HepG2 (cell line): Measurements from ENCODE around the gene FANCD2OS. TPM values are rescaled to one million over a fixed set of nuclear protein-coding genes. Genes with fewer than 3 reads are reported as not detected.
A peak's percentile ranks its signal among the peaks of the same experiment; 100 is the strongest.

Source experiments
- CEBPB ChIP-seq: IDR thresholded peaks from 2 replicates; pipeline ENCODE4 v1.6.1; 2011; ENCODE audit warnings: low read depth, low read length, improper control_type of control experiment, borderline replicate concordance
- IRF2 ChIP-seq: IDR thresholded peaks from 2 replicates; pipeline ENCODE4 v1.6.1; 2018; ENCODE audit warnings: missing genetic modification reagents, missing compliant biosample characterization
- MED13 ChIP-seq: sonication (generic); formaldehyde crosslinking; IDR thresholded peaks from 2 replicates; pipeline ENCODE4 v1.5.0; 2020; ENCODE audit warnings: missing genetic modification reagents
- ZC3H4 ChIP-seq: sonication (generic); formaldehyde crosslinking; IDR thresholded peaks from 2 replicates; pipeline ENCODE4 v1.4.0; 2020; ENCODE audit warnings: missing genetic modification reagents, borderline replicate concordance
- polyA plus RNA-seq, 8 experiments: library from polyadenylated mRNA; depleted of rRNA in 3 of 8; stranded (reverse) in 7 of 8; unstranded in 1 of 8; fragments of >200 nt; fragmentation: Illumina TruSeq in 4 of 8; extraction: Trizol in 4 of 8; gene quantifications; 2 replicates each; pipeline versions ENCODE4 v1.2.1 to v1.2.3, GENCODE V29; 2011 to 2016; ENCODE audit warnings: low read depth in 4 of 8, missing spikeins in 1 of 8, mixed read lengths in 1 of 8; ENCODE audit not compliant: insufficient read depth in 1 of 8
- total RNA-seq, 5 experiments: library from RNA; depleted of rRNA; stranded (reverse); fragments of >200 nt; fragmentation: Illumina TruSeq; extraction: Trizol; gene quantifications; 2 replicates each; pipeline ENCODE4 v1.2.3, GENCODE V29; 2016; ENCODE audit warnings: low read depth in 1 of 5
- TF ChIP-seq, protein P1 (sequence below): sonication (generic); formaldehyde crosslinking; IDR thresholded peaks from 2 replicates; pipeline ENCODE4 v1.4.0; 2020; ENCODE audit warnings: missing genetic modification reagents, borderline replicate concordance
- TF ChIP-seq, protein P2 (sequence below): sonication (generic); formaldehyde crosslinking; IDR thresholded peaks from one replicate; pipeline ENCODE4 v1.5.1; 2020; ENCODE audit warnings: mild to moderate bottlenecking, missing genetic modification reagents; ENCODE audit errors: not compliant biosample characterization
- TF ChIP-seq, protein P3 (sequence below): sonication (generic); IDR thresholded peaks from 2 replicates; pipeline ENCODE4 v1.6.1; 2016; ENCODE audit warnings: low read depth, borderline replicate concordance
- TF ChIP-seq, protein P4 (sequence below): sonication (generic); formaldehyde crosslinking; conservative IDR thresholded peaks from 2 replicates; pipeline ENCODE4 v1.8.0; 2022; ENCODE audit warnings: missing genetic modification reagents
- TF ChIP-seq, protein P5 (sequence below): sonication (generic); formaldehyde crosslinking; IDR thresholded peaks from 2 replicates; pipeline ENCODE4 v1.4.0; 2020; ENCODE audit warnings: mild to moderate bottlenecking, missing genetic modification reagents
- TF ChIP-seq, protein P6 (sequence below): sonication (generic); formaldehyde crosslinking; IDR thresholded peaks from 2 replicates; pipeline ENCODE4 v1.8.0; 2022; ENCODE audit warnings: mild to moderate bottlenecking, missing genetic modification reagents

The FANCD2OS gene
- total and polyA plus RNA-seq, 2 of the 13 experiments (the other 11 are each of a cell fraction or from before 2014, with no cell fraction given): not detected

DNA sequence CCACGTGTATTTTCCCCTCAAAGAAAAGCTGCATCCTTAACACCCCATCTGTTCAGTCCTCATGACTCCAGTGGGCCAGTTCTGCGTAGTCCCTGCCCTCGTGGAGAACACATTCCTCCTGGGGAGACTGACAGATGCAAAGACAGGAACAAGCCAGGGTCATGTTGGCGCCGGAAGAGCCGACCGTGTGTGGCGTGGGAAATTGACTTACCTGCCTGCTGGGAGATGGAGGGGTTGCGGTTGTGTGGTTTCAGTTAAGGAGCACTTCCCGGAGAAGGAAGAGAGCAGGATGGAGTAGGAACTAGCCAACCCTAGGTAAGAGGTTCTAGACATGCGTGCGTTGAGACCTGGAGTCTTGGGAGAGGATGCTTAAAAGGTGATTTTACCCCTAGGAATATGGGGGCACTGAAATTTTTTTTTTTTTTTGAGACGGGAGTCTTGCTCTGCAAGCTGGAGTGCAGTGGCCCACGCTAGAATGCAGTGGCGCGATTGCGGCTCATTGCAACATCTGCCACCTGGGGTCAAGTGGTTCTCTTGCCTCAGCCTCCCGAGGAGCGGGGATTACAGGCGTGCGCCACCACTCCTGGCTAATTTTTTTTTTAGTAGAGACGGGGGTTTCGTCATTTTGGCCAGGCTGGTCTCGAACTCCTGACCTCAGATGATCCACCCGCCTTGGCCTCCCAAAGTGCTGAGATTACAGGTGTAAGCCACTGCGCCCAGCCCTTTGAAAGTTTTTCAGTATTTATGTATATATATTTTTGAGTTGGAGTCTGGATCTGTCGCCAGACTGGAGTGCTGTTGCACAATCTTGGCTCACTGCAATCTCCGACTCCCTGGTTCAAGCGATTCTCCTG, 34.9 kb upstream of the FANCD2OS start (continued):
- TF ChIP-seq, protein P1, sequence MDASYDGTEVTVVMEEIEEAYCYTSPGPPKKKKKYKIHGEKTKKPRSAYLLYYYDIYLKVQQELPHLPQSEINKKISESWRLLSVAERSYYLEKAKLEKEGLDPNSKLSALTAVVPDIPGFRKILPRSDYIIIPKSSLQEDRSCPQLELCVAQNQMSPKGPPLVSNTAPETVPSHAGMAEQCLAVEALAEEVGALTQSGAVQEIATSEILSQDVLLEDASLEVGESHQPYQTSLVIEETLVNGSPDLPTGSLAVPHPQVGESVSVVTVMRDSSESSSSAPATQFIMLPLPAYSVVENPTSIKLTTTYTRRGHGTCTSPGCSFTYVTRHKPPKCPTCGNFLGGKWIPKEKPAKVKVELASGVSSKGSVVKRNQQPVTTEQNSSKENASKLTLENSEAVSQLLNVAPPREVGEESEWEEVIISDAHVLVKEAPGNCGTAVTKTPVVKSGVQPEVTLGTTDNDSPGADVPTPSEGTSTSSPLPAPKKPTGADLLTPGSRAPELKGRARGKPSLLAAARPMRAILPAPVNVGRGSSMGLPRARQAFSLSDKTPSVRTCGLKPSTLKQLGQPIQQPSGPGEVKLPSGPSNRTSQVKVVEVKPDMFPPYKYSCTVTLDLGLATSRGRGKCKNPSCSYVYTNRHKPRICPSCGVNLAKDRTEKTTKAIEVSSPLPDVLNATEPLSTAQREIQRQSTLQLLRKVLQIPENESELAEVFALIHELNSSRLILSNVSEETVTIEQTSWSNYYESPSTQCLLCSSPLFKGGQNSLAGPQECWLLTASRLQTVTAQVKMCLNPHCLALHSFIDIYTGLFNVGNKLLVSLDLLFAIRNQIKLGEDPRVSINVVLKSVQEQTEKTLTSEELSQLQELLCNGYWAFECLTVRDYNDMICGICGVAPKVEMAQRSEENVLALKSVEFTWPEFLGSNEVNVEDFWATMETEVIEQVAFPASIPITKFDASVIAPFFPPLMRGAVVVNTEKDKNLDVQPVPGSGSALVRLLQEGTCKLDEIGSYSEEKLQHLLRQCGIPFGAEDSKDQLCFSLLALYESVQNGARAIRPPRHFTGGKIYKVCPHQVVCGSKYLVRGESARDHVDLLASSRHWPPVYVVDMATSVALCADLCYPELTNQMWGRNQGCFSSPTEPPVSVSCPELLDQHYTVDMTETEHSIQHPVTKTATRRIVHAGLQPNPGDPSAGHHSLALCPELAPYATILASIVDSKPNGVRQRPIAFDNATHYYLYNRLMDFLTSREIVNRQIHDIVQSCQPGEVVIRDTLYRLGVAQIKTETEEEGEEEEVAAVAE (CRISPR knock-in tag): no peak
- no peak for TF ChIP-seq MED13 (CRISPR knock-in tag)
- TF ChIP-seq, protein P2, sequence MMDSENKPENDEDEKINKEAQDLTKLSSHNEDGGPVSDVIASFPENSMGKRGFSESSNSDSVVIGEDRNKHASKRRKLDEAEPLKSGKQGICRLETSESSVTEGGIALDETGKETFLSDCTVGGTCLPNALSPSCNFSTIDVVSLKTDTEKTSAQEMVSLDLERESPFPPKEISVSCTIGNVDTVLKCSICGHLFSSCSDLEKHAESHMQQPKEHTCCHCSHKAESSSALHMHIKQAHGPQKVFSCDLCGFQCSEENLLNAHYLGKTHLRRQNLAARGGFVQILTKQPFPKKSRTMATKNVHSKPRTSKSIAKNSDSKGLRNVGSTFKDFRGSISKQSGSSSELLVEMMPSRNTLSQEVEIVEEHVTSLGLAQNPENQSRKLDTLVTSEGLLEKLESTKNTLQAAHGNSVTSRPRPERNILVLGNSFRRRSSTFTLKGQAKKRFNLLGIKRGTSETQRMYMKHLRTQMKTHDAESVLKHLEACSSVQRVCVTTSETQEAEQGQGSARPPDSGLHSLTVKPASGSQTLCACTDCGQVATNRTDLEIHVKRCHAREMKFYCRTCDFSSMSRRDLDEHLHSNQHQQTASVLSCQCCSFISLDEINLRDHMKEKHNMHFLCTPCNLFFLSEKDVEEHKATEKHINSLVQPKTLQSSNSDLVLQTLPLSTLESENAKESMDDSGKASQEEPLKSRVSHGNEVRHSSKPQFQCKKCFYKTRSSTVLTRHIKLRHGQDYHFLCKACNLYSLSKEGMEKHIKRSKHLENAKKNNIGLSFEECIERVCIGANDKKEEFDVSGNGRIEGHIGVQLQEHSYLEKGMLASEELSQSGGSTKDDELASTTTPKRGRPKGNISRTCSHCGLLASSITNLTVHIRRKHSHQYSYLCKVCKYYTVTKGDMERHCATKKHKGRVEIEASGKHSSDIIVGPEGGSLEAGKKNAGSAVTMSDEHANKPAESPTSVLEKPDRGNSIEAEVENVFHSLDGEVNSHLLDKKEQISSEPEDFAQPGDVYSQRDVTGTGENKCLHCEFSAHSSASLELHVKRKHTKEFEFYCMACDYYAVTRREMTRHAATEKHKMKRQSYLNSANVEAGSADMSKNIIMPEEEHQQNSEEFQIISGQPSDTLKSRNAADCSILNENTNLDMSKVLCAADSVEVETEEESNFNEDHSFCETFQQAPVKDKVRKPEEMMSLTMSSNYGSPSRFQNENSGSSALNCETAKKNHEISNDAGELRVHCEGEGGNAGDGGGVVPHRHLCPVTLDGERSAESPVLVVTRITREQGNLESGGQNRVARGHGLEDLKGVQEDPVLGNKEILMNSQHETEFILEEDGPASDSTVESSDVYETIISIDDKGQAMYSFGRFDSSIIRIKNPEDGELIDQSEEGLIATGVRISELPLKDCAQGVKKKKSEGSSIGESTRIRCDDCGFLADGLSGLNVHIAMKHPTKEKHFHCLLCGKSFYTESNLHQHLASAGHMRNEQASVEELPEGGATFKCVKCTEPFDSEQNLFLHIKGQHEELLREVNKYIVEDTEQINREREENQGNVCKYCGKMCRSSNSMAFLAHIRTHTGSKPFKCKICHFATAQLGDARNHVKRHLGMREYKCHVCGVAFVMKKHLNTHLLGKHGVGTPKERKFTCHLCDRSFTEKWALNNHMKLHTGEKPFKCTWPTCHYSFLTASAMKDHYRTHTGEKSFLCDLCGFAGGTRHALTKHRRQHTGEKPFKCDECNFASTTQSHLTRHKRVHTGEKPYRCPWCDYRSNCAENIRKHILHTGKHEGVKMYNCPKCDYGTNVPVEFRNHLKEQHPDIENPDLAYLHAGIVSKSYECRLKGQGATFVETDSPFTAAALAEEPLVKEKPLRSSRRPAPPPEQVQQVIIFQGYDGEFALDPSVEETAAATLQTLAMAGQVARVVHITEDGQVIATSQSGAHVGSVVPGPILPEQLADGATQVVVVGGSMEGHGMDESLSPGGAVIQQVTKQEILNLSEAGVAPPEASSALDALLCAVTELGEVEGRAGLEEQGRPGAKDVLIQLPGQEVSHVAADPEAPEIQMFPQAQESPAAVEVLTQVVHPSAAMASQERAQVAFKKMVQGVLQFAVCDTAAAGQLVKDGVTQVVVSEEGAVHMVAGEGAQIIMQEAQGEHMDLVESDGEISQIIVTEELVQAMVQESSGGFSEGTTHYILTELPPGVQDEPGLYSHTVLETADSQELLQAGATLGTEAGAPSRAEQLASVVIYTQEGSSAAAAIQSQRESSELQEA: no peak
- TF ChIP-seq, protein P3, sequence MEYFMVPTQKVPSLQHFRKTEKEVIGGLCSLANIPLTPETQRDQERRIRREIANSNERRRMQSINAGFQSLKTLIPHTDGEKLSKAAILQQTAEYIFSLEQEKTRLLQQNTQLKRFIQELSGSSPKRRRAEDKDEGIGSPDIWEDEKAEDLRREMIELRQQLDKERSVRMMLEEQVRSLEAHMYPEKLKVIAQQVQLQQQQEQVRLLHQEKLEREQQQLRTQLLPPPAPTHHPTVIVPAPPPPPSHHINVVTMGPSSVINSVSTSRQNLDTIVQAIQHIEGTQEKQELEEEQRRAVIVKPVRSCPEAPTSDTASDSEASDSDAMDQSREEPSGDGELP: no peak
- TF ChIP-seq, protein P4, sequence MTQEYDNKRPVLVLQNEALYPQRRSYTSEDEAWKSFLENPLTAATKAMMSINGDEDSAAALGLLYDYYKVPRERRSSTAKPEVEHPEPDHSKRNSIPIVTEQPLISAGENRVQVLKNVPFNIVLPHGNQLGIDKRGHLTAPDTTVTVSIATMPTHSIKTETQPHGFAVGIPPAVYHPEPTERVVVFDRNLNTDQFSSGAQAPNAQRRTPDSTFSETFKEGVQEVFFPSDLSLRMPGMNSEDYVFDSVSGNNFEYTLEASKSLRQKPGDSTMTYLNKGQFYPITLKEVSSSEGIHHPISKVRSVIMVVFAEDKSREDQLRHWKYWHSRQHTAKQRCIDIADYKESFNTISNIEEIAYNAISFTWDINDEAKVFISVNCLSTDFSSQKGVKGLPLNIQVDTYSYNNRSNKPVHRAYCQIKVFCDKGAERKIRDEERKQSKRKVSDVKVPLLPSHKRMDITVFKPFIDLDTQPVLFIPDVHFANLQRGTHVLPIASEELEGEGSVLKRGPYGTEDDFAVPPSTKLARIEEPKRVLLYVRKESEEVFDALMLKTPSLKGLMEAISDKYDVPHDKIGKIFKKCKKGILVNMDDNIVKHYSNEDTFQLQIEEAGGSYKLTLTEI (CRISPR knock-in tag): no peak
- TF ChIP-seq, protein P5, sequence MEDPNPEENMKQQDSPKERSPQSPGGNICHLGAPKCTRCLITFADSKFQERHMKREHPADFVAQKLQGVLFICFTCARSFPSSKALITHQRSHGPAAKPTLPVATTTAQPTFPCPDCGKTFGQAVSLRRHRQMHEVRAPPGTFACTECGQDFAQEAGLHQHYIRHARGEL: no peak
- TF ChIP-seq, protein P6, sequence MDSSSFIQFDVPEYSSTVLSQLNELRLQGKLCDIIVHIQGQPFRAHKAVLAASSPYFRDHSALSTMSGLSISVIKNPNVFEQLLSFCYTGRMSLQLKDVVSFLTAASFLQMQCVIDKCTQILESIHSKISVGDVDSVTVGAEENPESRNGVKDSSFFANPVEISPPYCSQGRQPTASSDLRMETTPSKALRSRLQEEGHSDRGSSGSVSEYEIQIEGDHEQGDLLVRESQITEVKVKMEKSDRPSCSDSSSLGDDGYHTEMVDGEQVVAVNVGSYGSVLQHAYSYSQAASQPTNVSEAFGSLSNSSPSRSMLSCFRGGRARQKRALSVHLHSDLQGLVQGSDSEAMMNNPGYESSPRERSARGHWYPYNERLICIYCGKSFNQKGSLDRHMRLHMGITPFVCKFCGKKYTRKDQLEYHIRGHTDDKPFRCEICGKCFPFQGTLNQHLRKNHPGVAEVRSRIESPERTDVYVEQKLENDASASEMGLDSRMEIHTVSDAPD (CRISPR knock-in tag): no peak
- TF ChIP-seq ZC3H4 (CRISPR knock-in tag): no peak
- TF ChIP-seq CEBPB: peak; percentile 83; the same call in 1 of the 2 replicates
- TF ChIP-seq IRF2 (CRISPR knock-in tag): no peak
